ENCODE data around the gene CPTP. TPM values are rescaled to one million over a fixed set of nuclear protein-coding genes. Genes with fewer than 3 reads are reported as not detected.

CPTP gene
- total RNA-seq, 1 donor from 2014 or later, result 20.9 TPM

DNA sequence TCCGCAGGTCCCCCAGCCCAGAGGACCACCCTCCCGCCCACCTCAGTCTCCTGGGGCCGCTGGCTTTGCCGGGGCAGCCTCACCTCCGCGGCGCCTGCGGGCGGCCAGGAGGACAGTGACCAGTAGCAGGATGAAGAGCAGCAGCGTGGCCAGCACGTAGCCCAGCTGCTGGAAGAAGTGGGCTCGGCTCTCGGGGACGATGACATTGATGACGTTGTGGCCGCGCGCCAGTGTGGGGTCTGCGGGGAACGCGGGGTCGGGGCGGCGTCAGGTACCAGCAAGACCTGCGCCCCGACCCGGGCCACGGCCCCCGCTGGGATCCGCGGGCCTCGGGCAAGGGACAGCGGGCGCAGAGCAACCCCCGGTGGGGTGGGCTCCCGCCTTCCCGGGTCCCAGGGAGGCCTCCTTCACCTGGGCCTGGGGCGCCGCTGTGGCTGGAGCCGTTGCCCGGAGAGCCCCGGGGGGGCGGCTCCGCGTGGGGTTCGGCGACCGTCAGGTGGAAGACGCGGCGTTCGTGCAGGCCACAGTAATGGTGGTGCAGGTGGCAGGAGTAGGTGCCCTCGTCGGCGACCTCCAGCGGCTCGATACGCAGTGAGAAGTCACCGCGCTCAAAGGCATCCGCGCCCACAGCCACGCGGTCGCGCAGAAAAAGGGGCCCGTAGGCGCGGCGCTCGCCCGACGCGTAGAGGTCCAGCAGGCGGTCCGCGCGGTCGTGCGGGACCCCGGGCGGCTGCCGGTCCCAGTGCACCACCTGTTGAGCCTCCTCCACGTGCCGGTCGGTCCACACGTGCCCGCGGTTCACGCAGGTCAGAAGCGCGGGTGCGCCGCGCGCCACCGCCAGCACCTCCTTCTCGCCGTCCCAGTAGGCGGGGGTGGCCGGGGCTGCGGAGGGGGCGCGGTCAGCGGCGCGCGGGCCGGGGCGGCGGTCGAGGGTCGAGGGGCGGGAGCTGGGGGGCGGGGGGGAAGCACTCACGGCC, 30.0 kb downstream of the CPTP start:
- Histone ChIP-seq H3K27ac (peak overlapping the region; percentile 92), H3K36me3 (peaks cover 0 to 8% of the 10 kb centered on the region in 2 donors), H3K4me1 (peaks cover 81% of the 10 kb centered on the region), H3K4me3 (peak overlapping the region; percentile 33 to 54), H3K9me3 (no peaks in the 10 kb centered on the region), H3K27me3 (no peaks in the 10 kb centered on the region)
- intact Hi-C loops (cut with DNase I), result no loop called here
- no peak for TF ChIP-seq POLR2AphosphoS5 (IDR thresholded peaks at IDR 0.05; ENCODE audit: insufficient read depth in 1 of 2, low read depth in 1 of 2)
- TF ChIP-seq, protein P1, sequence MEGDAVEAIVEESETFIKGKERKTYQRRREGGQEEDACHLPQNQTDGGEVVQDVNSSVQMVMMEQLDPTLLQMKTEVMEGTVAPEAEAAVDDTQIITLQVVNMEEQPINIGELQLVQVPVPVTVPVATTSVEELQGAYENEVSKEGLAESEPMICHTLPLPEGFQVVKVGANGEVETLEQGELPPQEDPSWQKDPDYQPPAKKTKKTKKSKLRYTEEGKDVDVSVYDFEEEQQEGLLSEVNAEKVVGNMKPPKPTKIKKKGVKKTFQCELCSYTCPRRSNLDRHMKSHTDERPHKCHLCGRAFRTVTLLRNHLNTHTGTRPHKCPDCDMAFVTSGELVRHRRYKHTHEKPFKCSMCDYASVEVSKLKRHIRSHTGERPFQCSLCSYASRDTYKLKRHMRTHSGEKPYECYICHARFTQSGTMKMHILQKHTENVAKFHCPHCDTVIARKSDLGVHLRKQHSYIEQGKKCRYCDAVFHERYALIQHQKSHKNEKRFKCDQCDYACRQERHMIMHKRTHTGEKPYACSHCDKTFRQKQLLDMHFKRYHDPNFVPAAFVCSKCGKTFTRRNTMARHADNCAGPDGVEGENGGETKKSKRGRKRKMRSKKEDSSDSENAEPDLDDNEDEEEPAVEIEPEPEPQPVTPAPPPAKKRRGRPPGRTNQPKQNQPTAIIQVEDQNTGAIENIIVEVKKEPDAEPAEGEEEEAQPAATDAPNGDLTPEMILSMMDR (IDR thresholded peaks at IDR 0.05), result no peak
- no peak for TF ChIP-seq POLR2A (IDR thresholded peaks at IDR 0.05)
- DNase-seq (ENCODE audit: extremely low spot score in 2 of 2), result no peak

DNA sequence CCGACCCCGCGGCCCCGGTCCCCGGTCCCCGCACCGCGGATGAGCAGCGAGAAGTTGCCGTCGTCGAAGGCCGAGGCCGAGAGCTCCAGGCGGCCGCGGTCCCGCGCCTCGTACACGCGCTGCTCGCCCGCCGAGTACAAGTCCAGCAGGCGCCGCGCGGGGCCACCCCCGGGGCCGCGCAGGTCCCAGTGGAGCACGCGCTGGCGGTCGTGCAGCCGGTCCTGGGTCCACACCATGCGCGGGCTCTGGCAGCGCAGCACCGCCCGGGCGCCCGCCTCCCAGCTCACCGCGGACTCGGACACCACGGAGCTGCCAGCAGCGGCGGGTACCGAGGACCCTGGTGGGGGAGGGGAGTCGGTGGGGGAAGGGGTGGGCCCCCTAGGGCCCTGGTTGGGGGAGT, 30.8 kb downstream of the CPTP start:
- Histone ChIP-seq H3K27me3 (no peaks in the 10 kb centered on the region), H3K36me3 (peaks cover 0 to 8% of the 10 kb centered on the region in 2 donors), H3K4me1 (peaks cover 90% of the 10 kb centered on the region), H3K4me3 (peak overlapping the region; percentile 33 to 54), H3K9me3 (no peaks in the 10 kb centered on the region), H3K27ac (peak overlapping the region; percentile 92)
- TF ChIP-seq, protein P1 (IDR thresholded peaks at IDR 0.05), result no peak
- TF ChIP-seq POLR2AphosphoS5 (IDR thresholded peaks at IDR 0.05; ENCODE audit: insufficient read depth in 1 of 2, low read depth in 1 of 2) (no peak), POLR2A (IDR thresholded peaks at IDR 0.05) (no peak)
- DNase-seq (ENCODE audit: extremely low spot score in 2 of 2), result no peak
- intact Hi-C loops (cut with DNase I), result no loop called here

DNA sequence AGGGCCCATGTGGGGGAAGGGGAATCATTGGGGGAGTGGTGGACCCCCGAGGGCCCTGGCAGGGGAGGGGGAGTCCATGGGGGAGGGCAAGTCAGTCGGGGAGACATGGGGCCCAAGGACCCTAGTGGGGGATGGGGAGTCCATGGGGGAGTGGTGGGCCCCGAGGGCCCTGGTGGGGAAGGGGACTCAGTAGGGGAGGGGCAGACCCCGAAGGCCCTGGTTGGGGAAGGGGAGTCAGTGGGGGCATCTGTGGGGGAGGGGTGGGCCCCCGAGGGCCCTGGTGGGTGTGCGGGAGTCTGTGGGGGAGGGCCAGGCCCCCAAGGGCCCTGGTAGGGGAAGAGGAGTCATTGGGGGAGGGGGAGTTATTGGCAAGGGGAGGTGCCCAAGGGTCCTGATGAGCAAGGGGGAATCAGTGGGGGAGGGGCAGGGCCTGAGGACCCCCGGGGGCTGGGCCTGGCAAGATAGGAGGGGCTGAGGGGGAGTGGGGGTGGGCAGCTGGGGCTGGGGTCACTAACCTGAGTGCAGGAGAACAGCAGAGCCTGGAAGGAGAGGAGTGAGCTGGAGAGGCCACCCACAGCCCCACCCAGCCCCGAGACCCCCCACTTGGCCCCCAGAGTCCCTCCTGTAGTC, 31.7 kb downstream of the CPTP start:
- Histone ChIP-seq H3K9me3 (no peaks in the 10 kb centered on the region), H3K4me3 (peak overlapping the region; percentile 54 to 61), H3K27me3 (no peaks in the 10 kb centered on the region), H3K27ac (peak overlapping the region; percentile 92), H3K4me1 (peaks cover 97% of the 10 kb centered on the region), H3K36me3 (peaks cover 0 to 8% of the 10 kb centered on the region in 2 donors)
- no peak for DNase-seq (ENCODE audit: extremely low spot score in 2 of 2)
- intact Hi-C loops (cut with DNase I), result no loop called here
- TF ChIP-seq POLR2A (IDR thresholded peaks at IDR 0.05) (no peak), POLR2AphosphoS5 (IDR thresholded peaks at IDR 0.05; ENCODE audit: insufficient read depth in 1 of 2, low read depth in 1 of 2) (no peak)
- TF ChIP-seq, protein P1 (IDR thresholded peaks at IDR 0.05), result no peak

DNA sequence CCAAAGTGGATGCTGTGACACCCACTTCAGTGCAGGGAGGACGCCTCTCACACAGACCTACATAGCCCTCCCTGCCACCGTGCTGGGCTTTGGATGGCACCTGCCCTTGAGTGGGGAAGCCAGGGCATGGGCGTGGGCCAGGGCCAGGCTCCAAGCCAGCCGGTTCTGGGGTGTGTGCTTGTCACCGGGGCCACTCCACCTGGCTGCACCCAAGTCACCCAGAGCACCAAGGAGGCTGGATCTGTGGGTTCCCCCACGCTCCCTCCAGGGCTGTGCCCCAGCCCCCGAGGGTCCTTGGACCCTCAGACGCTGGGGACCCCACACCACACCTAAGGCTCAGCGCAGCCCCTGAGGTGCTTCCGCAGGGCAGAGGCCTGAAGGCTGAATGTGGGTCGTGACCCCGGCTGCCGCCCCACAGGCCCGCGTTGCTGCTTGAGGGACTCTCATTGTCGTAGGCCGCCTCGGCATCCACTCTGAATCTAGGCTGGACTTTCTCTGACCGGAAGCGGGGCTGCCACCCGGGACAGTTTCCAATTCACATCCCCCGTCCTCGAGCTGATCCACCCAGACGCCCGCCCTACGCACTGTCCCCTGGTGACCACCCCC, 32.3 kb downstream of the CPTP start:
- DNase-seq (ENCODE audit: extremely low spot score in 2 of 2), result no peak
- Histone ChIP-seq H3K27ac (peak overlapping the region; percentile 92), H3K9me3 (no peaks in the 10 kb centered on the region), H3K4me1 (peaks cover 97% of the 10 kb centered on the region), H3K27me3 (no peaks in the 10 kb centered on the region), H3K4me3 (peak overlapping the region; percentile 54 to 61), H3K36me3 (peaks cover 0 to 8% of the 10 kb centered on the region in 2 donors)
- intact Hi-C loops (cut with DNase I), result no loop called here
- no peak for TF ChIP-seq POLR2A (IDR thresholded peaks at IDR 0.05)
- TF ChIP-seq POLR2AphosphoS5 (IDR thresholded peaks at IDR 0.05; ENCODE audit: insufficient read depth in 1 of 2, low read depth in 1 of 2), result no peak
- TF ChIP-seq, protein P1 (IDR thresholded peaks at IDR 0.05), result no peak
